GM10248 (cell line): ENCODE results near the gene RGS5.
"Not testable (repeated sequence)": the region's sequence is repeated elsewhere in the genome, so short reads cannot be mapped to it uniquely, and the experiment has no call there.

Source experiments
- CTCF ChIA-PET: fragments of 300-600 bp; sonication (Branson Sonifier 250); formaldehyde crosslinking; extraction: SDS; loops from one replicate; lab custom pipeline; 2021; ENCODE audit warnings: antibody characterized with exemption; lab: Yijun Ruan, JAX
- POLR2A ChIA-PET: fragments of 350-650 bp; sonication (Branson Sonifier 250); formaldehyde crosslinking; extraction: SDS; loops from one replicate; lab custom pipeline; 2020; ENCODE audit warnings: antibody characterized with exemption; lab: Yijun Ruan, JAX
- DNase-seq: peaks from one replicate; pipeline ENCODE4 v3.0.0; 2012; ENCODE audit errors: extremely low spot score
- CTCF ChIP-seq: IDR thresholded peaks from 2 replicates; pipeline ENCODE4 v1.5.1; 2012; ENCODE audit warnings: mild to moderate bottlenecking, low read depth; ENCODE audit errors: extremely low read depth, missing control alignments, control extremely low read depth

RGS5 gene

GRCh38 chr1:163202833-163203451 lies at the start of gene RGS5:
RGS5 (minus strand) TSS chr1:163202916; CDS start chr1:163202835, 81 bp downstream.
- ChIA-PET CTCF (interaction anchor here (1.1 to 1.4 kb wide), 3 partner anchors 10 to 19 kb away, joined by 3 to 4 read pairs (median 3); no protein-coding TSS in a partner anchor), POLR2A (no interaction called here)
- TF ChIP-seq CTCF, result no peak
- DNase-seq, result no peak

GRCh38 chr1:163250382-163250974 lies 47.8 kb upstream of the RGS5 start:
- no peak for DNase-seq
- CTCF ChIA-PET, result interaction anchor here (1.1 to 1.3 kb wide), 2 partner anchors 9 to 19 kb away, joined by 3 read pairs; no protein-coding TSS in a partner anchor
- POLR2A ChIA-PET, result no interaction called here
- TF ChIP-seq CTCF, result no peak

- DNase-seq, result no peak
- ChIA-PET CTCF (no interaction called here), POLR2A (no interaction called here)
- TF ChIP-seq CTCF, result no peak
These were observed 45.3 kb upstream of the RGS5 start for GRCh38 chr1:163248064-163248463.

- CTCF ChIA-PET, result interaction anchor here (1.0 kb wide), 1 partner anchor 39 kb away, joined by 3 read pairs; no protein-coding TSS in a partner anchor
- POLR2A ChIA-PET, DNase-seq: not testable (repeated sequence)
These were observed 41.9 kb upstream of the RGS5 start for GRCh38 chr1:163244648-163245047.

- TF ChIP-seq CTCF, result no peak
- ChIA-PET POLR2A (no interaction called here), CTCF (interaction anchor here (1.0 kb wide), 1 partner anchor 8 kb away, joined by 3 read pairs; no protein-coding TSS in a partner anchor)
- DNase-seq, result no peak
These were observed 39.0 kb upstream of the RGS5 start for GRCh38 chr1:163241746-163242145.

- ChIA-PET POLR2A (no interaction called here), CTCF (no interaction called here)
- no peak for DNase-seq
These were observed 38.0 kb upstream of the RGS5 start for GRCh38 chr1:163240705-163241104.

GRCh38 chr1:163233643-163234042 lies 30.9 kb upstream of the RGS5 start:
- POLR2A ChIA-PET, CTCF ChIA-PET, DNase-seq: not testable (repeated sequence)

More at GRCh38 chr1:163240705-163241104, 38.0 kb upstream of the RGS5 start:
- no peak for TF ChIP-seq CTCF

GRCh38 chr1:163231385-163231784 lies 28.7 kb upstream of the RGS5 start:
- ChIA-PET POLR2A (no interaction called here), CTCF (no interaction called here)
- TF ChIP-seq CTCF, result no peak
- DNase-seq, result no peak
